Kidney tubule cell (primary cell): ENCODE data around the gene OR1S2.
A peak's percentile ranks its signal among the peaks of the same experiment; 100 is the strongest.
"Not testable (repeated sequence)": the region's sequence is repeated elsewhere in the genome, so short reads cannot be mapped to it uniquely, and the experiment has no call there.

Source experiments
- DNase-seq: peaks from one replicate; pipeline ENCODE4 v3.0.0-alpha.2; 2018; ENCODE audit warnings: low spot score

Gene OR1S2

DNA sequence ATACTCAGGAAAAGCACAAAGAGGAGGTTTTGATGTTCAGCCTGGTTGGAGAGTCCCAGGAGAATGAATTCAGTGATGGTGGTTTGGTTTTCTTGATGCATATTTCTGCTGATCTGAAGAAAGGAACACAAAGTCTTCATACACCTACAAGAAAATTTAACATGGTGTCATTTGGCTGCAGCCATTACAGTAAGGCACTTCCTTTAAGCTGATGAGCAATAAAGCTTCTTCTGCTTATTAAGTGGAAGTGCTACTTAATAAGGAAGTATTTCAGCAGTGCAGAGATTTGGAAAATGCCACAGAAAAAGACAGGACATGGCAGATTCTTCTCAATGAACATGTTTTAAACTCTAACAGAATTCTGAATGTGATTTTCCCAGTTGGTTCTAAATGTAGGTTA, at the start of gene OR1S2:
Gene OR1S2, minus strand, starts transcription at position 101 of the 400 bp plus-strand sequence. Its CDS starts 0 bp downstream, at position 101.
- DNase-seq, result no peak

GRCh38 chr11:58243954-58244353, 40.0 kb upstream of the OR1S2 start:
- DNase-seq, result no peak

GRCh38 chr11:58227956-58228615, 24.1 kb upstream of the OR1S2 start:
- no peak for DNase-seq

DNA sequence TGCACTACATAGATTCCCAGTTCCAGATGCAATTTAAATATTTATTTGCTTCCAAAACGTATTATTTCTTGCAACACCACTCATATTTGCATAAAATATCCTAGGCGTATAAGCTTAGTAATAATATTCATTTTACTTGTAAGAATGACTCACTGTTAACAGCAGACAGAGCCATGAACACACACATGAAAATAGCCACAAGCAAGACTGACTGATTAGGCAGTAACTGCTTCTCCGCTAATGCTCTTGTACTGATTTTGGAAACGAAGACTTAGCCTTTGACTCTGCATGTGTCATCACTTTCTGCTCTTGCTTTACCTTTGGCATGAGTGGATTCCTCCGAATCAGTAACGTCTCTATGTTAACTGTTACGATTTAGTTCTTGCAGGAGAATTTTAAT, 18.8 kb upstream of the OR1S2 start:
- DNase-seq, result peak; percentile 40

- no peak for DNase-seq
These were observed 12.5 kb upstream of the OR1S2 start for GRCh38 chr11:58216476-58216875.

- not testable (repeated sequence) for DNase-seq
These were observed 8.5 kb upstream of the OR1S2 start, which contains the start of gene OR1S1 for GRCh38 chr11:58212420-58212819. OR1S1 (plus strand) TSS chr11:58212720.

DNA sequence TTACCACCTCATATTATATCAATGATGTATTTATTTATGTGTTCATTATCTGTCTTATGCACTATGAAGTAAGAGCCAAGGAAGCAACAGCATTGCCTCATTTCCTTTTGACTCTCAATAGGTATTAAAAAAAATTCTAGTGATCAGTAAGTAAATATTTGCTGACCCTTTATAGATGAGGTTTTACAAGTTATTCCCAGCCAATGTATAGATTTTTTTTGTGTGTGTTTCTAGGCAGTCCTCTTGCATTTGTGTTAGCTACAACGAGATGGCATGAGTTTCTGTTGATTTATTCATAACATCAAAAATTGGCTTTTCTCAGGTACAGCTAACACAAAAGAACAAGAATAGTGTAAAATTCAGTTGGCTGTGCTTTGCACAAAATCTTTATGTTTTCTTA, 4.7 kb downstream of the OR1S2 start:
- DNase-seq, result no peak

DNA sequence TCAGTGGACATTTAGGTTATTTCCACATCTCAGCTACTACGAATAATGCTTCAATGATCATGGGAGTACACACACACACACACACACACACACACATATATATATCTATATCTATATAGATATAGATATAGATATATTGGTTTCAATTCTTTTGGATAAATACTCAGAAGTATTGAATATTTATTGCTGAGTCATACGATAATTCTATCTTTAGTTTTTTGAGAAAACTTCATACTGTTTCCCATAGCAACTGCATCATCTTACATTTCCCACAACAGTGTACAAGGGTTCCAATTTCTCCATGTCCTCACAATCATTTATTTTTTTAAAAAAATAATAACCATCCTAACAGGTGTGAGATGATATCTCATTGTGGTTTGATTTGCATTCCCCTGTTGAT, 8.0 kb downstream of the OR1S2 start:
- no peak for DNase-seq

DNA sequence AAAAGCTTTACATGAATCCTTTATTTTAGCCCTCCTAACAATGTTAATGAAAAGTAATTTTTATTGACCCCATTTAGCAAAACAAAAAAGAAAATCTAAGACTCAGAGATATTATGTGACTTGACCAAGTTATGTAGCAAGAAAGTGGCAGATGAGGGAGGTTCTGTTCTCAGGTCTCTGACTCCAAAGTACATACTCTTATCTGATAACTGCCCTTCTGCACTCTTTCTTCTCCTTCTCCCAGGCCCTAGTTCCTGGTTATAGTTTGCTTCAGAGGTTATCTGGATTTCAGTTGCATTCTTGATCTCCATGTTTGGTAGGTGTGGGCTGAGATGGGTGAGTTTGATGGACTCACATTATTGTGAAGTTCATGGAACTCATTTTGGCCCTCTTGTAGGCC, 10.6 kb downstream of the OR1S2 start:
- DNase-seq, result no peak

- DNase-seq, result no peak
These were observed 11.7 kb downstream of the OR1S2 start for GRCh38 chr11:58192229-58192628.

- DNase-seq, result no peak
These were observed 15.2 kb downstream of the OR1S2 start, which contains the start of gene OR9Q2 for GRCh38 chr11:58188770-58189169. OR9Q2 (plus strand) TSS chr11:58189070; CDS start chr11:58190491, 1,421 bp downstream.

GRCh38 chr11:58186938-58187337, 17.0 kb downstream of the OR1S2 start:
- no peak for DNase-seq

DNA sequence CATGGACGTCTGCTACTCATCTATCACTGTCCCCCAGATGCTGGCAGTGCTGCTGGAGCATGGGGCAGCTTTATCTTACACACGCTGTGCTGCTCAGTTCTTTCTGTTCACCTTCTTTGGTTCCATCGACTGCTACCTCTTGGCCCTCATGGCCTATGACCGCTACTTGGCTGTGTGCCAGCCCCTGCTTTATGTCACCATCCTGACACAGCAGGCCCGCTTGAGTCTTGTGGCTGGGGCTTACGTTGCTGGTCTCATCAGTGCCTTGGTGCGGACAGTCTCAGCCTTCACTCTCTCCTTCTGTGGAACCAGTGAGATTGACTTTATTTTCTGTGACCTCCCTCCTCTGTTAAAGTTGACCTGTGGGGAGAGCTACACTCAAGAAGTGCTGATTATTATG, 24.3 kb downstream of the OR1S2 start:
- no peak for DNase-seq

- no peak for DNase-seq
These were observed 25.5 kb downstream of the OR1S2 start for GRCh38 chr11:58178444-58178843.

- no peak for DNase-seq
These were observed 26.4 kb downstream of the OR1S2 start for GRCh38 chr11:58177409-58178054.

DNA sequence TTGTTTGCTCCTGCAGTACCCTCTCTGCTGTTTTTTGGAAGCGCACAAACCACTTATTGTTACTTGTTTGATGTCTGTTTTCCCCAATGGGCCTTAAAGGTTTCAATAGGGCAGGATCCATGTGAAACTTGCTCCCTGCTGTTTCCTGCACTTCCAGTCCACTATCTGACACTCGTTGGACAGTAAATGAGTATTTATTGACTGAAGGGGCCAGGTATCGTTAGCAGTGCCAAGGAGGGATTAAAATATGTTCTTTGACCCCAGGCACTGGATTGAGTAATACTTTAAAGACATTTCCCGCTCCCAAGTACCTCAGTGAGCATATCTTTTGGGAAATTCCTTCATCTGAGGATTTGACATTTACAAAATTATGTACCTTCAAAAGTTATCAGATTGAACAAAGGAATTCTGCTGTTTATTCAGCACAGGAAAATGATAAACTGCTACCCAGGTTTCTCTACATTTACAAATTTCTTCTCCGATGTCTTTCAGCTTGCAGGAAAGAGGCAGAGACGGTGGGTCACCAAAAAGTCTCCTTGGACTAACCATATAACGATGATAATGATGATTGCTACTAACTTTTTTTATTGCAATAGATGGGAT, 38.3 kb downstream of the OR1S2 start:
- no peak for DNase-seq

DNA sequence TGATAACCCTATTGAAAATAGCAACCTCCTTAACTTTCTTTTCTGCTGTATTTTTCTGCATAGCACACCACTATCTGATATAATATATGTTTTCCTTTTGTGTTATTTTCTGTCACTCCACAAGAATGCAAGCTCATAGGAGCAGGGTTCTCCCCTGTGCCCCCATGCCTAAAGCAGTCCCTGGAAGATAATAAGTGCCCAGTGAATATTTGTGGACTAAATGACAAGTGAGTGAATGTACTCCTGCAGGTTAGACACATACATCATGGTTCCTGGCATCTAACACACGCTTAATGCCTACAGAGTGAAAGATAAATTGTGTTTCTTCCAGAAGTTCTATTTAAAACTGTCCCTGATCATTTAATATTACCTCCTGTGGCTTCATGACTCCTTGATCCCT, 39.0 kb downstream of the OR1S2 start:
- DNase-seq, result no peak

DNA sequence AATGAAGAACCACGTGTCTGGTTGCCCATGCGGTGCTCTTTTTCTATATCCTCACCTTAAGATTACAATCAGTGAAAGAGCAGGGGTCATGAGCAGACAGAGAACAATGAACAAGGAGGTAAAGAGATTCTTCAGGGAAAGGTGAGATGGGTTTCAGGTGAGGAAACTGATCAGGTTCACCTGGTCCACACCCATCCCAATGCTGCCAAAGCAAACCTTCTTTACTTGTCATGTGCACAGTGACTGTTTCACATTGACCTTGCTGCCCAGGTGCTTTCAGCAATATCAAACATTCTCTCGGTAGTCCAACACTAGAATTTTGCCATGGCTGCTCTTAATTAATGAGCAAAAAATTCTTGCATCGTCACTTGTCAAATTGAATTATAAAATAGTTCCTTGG, 39.6 kb downstream of the OR1S2 start:
- DNase-seq, result no peak
